ENCODE measurements around the gene PCGF5. TPM values are rescaled to one million over a fixed set of nuclear protein-coding genes. Genes with fewer than 3 reads are reported as not detected.

PCGF5 gene
- total and polyA plus RNA-seq, 2 experiments from 2014 or later = 7.7 to 8.7 TPM

GRCh38 chr10:91201213-91201996 lies 19.1 kb upstream of the PCGF5 start:
- no peak overlapping the region for H3K27ac ChIP-seq (ENCODE audit: low read depth)
- peaks cover 1% of the 10 kb centered on the region for H3K27me3 Mint-ChIP-seq (ENCODE audit: insufficient read depth, low read depth, poor library complexity)
- H4K20me1 ChIP-seq (replicated peaks; ENCODE audit: insufficient read depth) = no peaks in the 10 kb centered on the region
- ATAC-seq = no peak
- H3K4me2 ChIP-seq = no peak overlapping the region
- H3K4me1 ChIP-seq (ENCODE audit: insufficient read depth) = peaks cover 19% of the 10 kb centered on the region
- no peaks in the 10 kb centered on the region for H3K27me3 ChIP-seq (ENCODE audit: insufficient read depth)
- no peaks in the 10 kb centered on the region for H3F3A ChIP-seq (replicated peaks; ENCODE audit: low read depth)
- no peaks in the 10 kb centered on the region for H3K36me3 ChIP-seq (ENCODE audit: insufficient read depth)
- no peak overlapping the region for H3K4me3 ChIP-seq
- no peaks in the 10 kb centered on the region for H3K36me3 Mint-ChIP-seq (ENCODE audit: low read depth)
- no peaks in the 10 kb centered on the region for H3K9me2 ChIP-seq (ENCODE audit: insufficient read depth)
- no peak overlapping the region for H2AFZ ChIP-seq
- DNase-seq (ENCODE audit: low spot score) = no peak
- H3K9me3 Mint-ChIP-seq = no peaks in the 10 kb centered on the region
- H3K4me1 Mint-ChIP-seq = peaks cover 19% of the 10 kb centered on the region
- no peak overlapping the region for H3K27ac Mint-ChIP-seq
- H3K4me3 Mint-ChIP-seq = no peak overlapping the region
- no peaks in the 10 kb centered on the region for H3K79me2 ChIP-seq (replicated peaks; ENCODE audit: insufficient read depth)
- no peak for TF ChIP-seq CTCF (conservative IDR thresholded peaks at IDR 0.05; ENCODE audit: low read depth in 2 of 2)
- TF ChIP-seq ZNF462 (CRISPR knock-in tag; IDR thresholded peaks at IDR 0.05) = no peak
- no peak for TF ChIP-seq NANOG (IDR thresholded peaks at IDR 0.05; ENCODE audit: borderline replicate concordance)
- TF ChIP-seq EZH2phosphoT487 (IDR thresholded peaks at IDR 0.05; ENCODE audit: unreplicated experiment) = no peak
- TF ChIP-seq POLR2AphosphoS5 (IDR thresholded peaks at IDR 0.05; ENCODE audit: low read depth) = no peak
- no peak for TF ChIP-seq ZNF331 (CRISPR knock-in tag; IDR thresholded peaks at IDR 0.05; ENCODE audit: low read depth)
- TF ChIP-seq CREB1 (CRISPR knock-in tag; IDR thresholded peaks at IDR 0.05; ENCODE audit: low read depth) = no peak
- no peak for TF ChIP-seq ETS1 (IDR thresholded peaks at IDR 0.05)

All from GM23338 (cell line).